NCI-H748 (cell line): ENCODE results near the gene ACOT2.
"Not testable (repeated sequence)": the region's sequence is repeated elsewhere in the genome, so short reads cannot be mapped to it uniquely, and the experiment has no call there.

ENCODE experiments used
- DNase-seq: peaks from one replicate; lab custom pipeline; 2025; ENCODE audit not compliant: unreplicated experiment; lab: John Stamatoyannopoulos, UW

Gene ACOT2, protein sequence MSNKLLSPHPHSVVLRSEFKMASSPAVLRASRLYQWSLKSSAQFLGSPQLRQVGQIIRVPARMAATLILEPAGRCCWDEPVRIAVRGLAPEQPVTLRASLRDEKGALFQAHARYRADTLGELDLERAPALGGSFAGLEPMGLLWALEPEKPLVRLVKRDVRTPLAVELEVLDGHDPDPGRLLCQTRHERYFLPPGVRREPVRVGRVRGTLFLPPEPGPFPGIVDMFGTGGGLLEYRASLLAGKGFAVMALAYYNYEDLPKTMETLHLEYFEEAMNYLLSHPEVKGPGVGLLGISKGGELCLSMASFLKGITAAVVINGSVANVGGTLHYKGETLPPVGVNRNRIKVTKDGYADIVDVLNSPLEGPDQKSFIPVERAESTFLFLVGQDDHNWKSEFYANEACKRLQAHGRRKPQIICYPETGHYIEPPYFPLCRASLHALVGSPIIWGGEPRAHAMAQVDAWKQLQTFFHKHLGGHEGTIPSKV

DNA sequence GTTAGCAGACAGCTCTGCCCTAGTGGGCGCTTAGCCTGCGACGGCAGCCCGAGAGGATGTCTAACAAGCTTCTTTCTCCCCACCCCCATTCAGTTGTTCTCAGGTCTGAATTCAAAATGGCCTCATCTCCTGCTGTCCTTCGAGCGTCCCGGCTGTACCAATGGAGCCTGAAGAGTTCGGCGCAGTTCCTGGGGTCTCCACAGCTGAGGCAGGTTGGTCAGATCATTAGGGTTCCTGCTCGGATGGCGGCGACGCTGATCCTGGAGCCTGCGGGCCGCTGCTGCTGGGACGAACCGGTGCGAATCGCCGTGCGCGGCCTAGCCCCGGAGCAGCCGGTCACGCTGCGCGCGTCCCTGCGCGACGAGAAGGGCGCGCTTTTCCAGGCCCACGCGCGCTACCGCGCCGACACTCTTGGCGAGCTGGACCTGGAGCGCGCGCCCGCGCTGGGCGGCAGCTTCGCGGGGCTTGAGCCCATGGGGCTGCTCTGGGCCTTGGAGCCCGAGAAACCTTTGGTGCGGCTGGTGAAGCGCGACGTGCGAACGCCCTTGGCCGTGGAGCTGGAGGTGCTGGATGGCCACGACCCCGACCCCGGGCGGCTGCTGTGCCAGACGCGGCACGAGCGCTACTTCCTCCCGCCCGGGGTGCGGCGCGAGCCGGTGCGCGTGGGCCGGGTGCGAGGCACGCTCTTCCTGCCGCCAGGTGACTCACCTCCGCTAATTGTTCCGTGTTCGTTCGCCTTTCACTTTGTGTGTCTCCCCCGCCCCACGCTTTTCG, at the start of gene ACOT2:
TSS of gene ACOT2 (plus strand) at position 29 of the 774 bp plus-strand sequence. CDS start at position 57, 28 bp downstream.
- DNase-seq: peak; percentile 87

DNA sequence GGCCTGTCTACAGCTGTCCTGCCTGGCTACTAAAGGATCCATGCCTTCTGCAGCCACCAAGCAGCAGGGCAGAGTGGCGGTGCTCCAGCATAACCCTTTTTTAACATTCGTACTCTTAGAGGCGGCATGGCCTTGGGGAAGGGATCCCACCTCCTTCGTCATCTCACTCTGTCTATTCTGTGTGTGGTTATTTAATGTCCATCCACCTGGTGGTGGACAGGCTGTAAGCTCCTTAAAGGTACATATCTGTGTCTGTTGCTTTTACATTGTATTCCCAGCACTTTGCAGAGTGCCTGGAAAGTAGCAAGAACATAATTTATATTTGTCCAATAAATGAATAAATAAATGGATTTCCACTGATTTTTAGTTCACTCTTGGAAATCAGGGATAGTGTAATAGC, 47.8 kb upstream of the ACOT2 start:
- DNase-seq: no peak

DNA sequence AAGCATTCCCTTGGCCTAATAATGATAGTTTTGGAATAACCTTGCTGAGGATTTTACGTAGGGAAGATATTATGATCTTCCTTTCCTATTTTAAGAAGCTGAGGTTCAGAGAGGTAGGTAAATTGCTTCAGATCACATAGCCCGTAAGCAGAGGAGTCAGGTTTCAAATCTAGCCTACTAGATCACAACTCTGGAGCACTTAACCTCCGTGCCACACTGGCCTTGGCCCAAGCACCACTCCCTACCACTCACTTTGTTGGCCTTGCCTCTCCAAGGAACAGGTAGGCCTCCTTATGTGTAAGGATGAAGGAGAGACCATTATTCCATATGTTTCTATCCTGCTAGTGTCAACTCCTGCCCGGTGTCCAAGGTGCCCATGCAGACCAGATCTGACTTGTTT, 44.5 kb upstream of the ACOT2 start:
- DNase-seq: no peak

DNA sequence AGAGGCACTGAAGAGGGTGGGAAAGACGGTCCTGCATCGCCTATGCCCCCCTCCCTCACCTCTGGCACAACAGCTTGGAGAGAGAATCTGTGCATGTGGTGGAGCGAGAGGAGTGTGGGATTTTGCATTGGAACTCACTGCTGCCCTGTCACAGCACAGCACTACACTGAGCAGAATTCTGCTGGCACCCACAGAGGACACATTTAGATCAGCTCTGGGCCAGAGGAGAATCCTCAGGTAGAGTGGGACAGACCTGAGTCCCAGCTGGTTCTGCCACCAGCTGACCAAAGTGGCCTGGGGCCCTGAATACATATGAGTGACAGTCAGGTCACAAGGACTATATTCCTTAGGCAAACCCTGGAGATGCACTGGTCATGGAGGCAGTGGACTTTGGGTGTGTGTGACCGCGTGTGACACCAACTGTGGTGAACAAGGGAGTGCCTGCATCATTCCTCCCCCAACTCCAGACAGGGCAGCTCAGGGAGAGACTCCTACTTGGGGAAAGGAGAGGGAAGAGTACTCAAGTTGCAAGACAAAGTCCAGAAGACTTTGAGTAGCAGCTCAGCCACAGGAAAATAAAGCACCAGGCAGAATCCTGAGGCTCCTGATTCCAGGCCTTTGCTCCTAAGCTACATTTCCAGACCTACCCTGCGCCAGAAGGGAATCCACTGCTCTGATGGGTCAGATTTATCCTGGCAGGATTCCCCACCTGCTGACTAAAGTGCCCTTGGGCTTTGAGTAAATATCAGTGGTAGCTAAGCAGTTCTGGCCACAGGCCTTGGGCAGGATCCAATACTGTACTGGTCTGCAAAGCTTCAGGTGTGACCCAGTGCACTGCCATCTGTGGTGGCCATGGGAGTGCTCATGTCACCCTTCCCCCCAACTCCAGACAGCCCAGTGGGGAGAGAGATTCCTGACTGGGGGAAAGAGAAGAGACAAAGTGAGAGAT, 42.7 kb upstream of the ACOT2 start:
- no peak for DNase-seq

DNA sequence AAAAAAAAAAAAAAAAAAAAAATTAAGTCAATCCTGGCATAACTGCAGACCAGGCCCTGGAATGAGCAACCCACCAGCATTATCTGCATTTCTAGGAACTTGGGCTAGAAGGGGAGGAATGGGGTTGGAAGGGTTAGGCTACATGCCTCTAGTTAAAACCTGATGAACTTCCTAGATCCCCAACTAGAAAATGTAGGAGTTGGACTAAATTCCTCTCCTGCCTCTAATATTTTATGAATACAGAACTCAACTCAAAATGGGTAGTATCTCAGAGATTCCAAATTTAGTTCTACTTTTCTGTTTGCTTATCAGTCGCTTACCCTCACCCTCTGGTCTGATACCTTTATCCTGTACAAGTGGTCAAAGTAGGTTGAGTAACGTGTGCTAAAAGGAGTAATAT, 39.7 kb upstream of the ACOT2 start:
- not testable (repeated sequence) for DNase-seq

DNA sequence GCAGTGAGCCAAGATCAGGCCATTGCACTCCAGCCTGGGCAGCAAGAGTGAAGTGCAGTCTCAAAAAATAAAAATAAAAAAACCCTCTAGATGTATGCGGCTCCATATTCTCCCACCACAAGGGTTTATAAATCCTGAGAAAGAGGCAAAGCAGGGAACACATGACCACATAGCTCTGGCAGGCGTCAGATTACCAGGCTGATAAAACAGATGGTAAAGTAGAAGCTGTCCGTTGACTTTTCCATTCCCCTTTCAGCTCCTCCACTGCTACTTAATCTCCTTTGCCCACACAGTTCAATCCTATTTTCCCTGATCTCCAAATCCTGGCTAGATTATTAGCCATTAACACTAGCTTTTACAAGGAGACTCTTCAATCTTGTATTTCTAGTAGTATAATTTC, 37.0 kb upstream of the ACOT2 start:
- not testable (repeated sequence) for DNase-seq

DNA sequence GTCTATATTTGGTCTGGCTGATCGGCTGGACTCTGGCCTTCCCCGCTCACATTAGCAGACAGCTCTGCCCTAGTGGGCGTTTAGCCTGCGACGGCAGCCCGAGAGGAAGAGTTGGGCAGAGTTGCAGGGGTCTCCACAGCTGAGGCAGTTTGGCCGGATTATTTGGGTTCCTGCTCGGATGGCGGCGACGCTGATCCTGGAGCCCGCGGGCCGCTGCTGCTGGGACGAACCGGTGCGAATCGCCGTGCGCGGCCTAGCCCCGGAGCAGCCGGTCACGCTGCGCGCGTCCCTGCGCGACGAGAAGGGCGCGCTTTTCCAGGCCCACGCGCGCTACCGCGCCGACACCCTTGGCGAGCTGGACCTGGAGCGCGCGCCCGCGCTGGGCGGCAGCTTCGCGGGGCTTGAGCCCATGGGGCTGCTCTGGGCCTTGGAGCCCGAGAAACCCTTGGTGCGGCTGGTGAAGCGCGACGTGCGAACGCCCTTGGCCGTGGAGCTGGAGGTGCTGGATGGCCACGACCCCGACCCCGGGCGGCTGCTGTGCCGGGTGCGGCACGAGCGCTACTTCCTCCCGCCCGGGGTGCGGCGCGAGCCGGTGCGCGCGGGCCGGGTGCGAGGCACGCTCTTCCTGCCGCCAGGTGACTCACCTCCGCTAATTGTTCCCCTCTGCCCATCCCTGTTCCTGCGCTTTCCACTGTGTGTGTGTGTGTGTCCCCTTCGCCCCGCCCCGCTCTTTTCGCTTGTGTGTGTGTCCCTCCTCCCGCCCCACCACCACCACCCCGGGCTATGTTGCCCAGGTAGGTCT, 31.6 kb upstream of the ACOT2 start:
- DNase-seq: peak; percentile 82

DNA sequence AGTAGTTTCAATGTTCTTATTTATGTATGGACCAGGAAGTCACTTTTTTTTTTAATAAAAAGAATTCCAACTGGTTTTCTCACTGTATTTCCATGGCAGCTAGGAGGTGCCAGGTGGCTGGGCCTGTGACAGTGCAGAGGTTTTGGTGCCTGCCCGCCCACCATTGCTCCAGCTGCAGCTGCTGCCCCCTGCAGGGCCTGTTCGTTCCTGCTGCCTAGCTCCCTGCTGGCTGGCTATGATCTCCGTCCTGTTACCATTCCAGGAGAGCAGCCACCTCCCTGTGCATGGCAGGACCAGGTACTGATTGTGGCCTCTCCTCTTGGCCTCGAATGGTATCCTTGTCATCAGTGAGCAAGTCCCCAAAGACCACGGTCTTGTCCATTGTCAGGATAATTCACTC, 30.0 kb upstream of the ACOT2 start:
- DNase-seq: peak; percentile 45

DNA sequence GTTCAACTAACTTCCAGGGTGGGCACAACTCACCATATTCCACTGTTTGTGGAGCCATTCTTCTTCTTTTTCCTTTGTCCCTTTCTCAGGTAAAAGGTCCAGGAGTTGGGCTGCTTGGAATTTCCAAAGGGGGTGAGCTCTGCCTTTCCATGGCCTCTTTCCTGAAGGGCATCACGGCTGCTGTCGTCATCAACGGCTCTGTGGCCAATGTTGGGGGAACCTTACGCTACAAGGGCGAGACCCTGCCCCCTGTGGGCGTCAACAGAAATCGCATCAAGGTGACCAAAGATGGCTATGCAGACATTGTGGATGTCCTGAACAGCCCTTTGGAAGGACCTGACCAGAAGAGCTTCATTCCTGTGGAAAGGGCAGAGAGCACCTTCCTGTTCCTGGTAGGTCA, 26.1 kb upstream of the ACOT2 start:
- not testable (repeated sequence) for DNase-seq

DNA sequence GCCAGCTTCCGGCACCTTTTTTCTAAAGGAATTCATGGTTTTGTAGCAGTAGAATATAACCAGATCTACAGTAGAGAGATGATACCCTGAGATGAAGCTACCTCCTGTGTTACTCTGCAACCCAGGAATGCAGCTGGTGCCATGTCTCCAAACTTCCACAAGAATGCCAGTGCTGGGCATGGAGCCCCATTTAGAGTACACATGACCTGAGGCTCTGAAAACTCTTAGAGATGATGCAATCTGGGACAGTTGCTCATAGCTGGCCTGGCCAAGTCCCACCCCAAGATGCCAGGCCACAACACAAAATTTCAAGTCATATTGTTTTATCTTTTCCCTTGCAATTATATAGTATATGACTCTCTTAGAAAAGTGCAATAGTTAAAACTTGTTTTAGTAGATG, 23.7 kb upstream of the ACOT2 start:
- not testable (repeated sequence) for DNase-seq

DNA sequence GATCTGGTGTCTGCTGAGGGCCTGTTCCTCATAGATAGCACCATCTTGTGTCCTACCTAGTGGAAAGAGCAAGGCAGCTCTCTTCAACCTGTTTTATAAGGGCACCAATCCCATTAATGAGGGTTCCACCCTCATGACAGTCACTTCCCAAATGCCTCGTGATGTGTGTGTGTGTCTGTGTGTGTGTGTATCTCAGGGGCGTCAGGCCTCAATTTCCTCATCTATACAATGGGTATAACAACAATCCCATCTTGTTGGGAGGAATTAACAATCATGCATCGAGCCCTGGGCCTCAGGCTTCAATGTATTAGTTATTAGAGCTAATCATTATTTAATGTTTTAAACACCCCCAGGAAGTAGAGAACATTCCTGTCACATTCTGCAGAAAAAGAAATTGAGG, 19.9 kb upstream of the ACOT2 start:
- not testable (repeated sequence) for DNase-seq

DNA sequence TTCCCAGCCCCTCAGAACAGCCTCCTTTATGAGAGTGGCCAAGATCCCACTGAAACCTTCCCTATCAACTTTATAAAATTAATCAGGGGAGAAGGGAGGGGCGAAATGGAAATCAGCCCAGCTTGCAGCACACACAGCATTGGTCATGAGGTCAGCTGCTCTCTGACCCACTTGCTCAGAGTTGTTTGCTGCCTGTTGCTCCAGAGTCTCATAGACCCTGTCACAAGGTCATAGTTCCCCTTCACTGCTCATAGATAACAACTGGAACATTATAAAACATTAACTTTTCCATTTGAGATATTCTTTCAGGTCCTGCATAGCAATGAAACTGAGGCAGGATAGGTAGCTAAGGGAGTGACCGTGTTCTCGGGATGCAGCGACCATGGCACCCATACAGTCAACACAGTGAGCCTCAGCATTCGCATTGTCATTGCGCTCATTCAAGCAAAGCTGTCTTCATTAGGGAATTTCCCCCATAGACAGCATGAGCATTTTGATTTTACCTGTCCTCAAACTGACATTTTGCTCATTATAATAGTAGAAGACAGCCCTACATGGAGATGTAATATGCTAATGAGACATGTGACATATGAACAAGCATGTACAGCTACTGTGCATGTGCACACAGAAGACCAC, 19.0 kb upstream of the ACOT2 start:
- DNase-seq: not testable (repeated sequence)

DNA sequence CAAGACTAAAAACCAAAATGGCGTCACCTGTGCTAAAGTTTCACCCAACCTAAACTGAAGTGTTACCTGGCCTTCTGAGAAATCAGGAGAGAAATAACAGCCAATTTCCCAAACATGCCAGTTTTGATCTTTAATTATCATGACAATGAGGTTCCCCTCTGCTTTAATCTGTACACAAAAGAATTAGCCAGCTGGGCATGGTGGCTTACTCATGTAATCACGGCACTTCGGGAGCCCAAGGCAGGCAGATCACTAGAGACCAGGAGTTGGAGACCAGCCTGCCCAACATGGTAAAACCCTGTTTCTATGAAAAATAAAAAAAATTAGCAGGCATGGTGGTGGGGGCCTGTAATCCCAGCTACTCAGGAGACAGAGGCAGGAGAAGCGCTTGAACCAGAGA, 15.2 kb upstream of the ACOT2 start:
- DNase-seq: no peak

DNA sequence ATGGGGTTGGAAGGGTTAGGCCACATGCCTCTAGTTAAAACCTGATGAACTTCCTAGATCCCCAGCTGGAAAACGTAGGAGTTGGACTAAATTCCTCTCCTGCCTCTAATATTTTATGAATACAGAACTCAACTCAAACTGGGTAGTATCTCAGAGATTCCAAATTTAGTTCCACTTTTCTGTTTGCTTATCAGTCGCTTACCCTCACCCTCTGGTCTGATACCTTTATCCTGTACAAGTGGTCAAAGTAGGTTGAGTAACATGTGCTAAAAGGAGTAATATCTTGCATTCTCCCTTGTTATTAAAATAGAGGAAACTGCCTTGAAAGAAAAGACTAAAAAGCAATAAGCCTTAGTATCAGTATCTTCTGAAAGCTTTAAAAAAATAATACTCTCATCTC, 11.8 kb upstream of the ACOT2 start:
- DNase-seq: not testable (repeated sequence)

DNA sequence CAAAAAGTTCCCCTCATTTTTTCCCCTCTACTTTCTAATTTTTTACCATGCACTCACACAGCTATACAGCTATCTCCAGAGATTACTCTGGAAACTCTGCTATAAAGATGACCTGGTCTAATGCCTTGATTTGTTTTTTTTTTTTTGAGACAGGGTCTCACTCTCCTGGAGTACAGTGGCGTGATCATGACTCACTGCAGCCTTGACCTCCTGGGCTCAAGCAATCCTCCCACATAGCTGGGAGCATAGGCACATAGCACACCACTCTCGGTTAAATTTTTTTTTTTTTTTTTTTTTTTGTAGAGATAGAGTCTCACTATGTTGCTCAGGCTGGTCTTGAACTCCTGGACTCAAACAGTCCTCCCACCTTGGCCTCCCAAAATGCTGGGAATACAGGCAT, 10.8 kb upstream of the ACOT2 start:
- DNase-seq: not testable (repeated sequence)

DNA sequence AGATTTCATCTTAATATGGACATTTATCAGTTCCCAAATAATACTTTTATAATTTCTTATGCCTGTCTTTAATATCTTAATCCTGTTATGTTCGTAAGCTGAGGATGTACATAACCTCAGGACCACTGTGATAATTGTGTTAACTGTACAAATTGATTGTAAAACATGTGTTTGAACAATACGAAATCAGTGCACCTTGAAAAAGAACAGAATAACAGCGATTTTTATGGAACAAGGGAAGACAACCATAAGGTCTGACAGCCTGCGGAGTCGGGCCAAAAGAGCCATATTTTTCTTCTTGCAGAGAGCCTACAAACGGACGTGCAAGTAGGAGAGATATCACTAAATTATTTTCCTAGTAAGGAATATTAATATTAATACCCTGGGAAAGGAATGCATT, 6.8 kb upstream of the ACOT2 start:
- DNase-seq: not testable (repeated sequence)

DNA sequence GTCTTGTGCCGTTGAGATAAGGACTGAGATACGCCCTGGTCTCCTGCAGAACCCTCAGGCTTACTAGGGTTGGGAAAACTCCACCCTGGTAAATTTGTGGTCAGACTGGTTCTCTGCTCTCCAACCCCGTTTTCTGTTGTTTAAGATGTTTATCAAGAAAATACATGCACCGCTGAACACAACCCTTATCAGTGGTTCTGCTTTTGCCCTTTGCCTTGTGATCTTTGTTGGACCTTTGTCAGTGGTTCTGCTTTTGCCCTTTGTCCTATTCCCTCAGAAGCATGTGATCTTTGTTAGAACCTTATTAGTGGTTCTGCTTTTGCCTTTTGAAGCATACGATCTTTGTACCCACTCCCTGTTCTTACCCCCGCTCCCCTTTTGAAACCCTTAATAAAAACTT, 6.3 kb upstream of the ACOT2 start:
- not testable (repeated sequence) for DNase-seq

DNA sequence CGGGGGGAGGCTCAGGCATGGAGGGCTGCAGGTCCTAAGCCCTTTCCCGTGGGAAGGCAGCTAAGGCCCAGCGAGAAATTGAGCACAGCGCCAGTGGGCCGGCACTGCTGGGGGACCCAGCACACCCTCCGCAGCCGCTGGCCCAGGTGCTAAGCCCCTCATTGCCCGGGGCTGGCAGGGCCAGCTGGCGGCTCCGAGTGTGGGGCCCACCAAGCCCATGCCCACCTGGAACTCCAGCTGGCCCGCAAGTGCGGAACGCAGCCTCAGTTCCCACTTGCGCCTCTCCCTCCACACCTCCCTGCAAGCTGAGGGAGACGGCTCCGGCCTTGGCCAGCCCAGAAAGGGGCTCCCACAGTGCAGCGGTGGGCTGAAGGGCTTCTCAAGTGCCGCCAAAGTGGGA, 2.6 kb upstream of the ACOT2 start:
- not testable (repeated sequence) for DNase-seq

DNA sequence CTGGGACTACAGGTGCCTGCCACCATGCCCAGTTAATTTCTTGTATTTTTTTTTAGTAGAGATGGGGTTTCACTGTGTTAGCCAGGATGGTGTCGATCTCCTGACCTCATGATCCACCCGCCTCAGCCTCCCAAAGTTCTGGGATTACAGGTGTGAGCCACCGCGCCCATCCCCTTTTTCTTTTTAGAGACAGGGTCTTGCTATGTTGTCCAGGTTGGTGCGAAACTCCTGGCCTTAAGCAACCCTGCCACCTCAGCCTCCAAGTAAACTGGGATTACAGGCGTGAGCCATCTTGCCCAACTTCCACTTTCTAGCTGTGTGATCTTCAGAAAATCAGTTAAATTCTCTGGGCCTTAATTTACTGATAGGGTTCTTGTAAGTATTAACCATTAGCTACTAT, 2.1 kb upstream of the ACOT2 start:
- not testable (repeated sequence) for DNase-seq

DNA sequence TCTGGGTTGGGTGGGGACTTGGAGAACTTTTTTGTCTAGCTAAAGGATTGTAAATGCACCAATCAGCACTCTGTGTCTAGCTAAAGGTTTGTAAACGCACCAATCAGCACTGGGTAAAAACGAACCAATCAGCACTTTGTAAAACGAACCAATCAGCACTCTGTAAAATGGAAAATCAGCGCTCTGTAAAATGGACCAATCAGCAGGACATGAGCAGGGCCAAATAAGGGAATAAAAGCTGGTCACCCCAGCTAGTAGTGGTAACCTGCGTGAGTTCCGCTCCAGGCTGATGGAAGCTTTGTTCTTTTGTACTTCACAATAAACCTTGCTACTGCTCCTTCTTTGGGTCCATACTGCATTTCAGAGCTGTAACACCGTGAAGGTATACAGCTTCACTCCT, 1.7 kb upstream of the ACOT2 start:
- DNase-seq: no peak
